ENCODE data around the gene BTN2A1. TPM values are rescaled to one million over a fixed set of nuclear protein-coding genes. Genes with fewer than 3 reads are reported as not detected.

The BTN2A1 gene
- total RNA-seq = 11.5 and 16.1 TPM in 2 replicates

GRCh38 chr6:26457806-26458688 lies at the start of gene BTN2A1:
BTN2A1 (plus strand) TSS chr6:26457955; CDS start chr6:26458637, 682 bp downstream.

GRCh38 chr6:26500102-26500501 lies 42.3 kb downstream of the BTN2A1 start, which contains the start of gene BTN1A1:
BTN1A1 (plus strand) TSS chr6:26500303; CDS start chr6:26501287, 984 bp downstream.

Small RNA genes within 50 kb of the gene (small RNA-seq; reads per million reads assigned to genes)
- gene RNU6-502P = not detected

Other genes starting within 250 kb of the BTN2A1 start
- gene BTN3A2, start 92.8 kb upstream of the BTN2A1 start, total RNA-seq = 0.65 and 3.9 TPM in 2 replicates
- 2.9 and 3.5 TPM in 2 replicates for gene BTN2A2, start 74.8 kb upstream of the BTN2A1 start, total RNA-seq
- gene BTN3A1, start 55.7 kb upstream of the BTN2A1 start, total RNA-seq = 3.7 and 4.3 TPM in 2 replicates
- gene BTN3A3, start 17.5 kb upstream of the BTN2A1 start, total RNA-seq = 1.6 and 8.2 TPM in 2 replicates
- not detected in 2 replicates for gene BTN1A1, start 42.3 kb downstream of the BTN2A1 start, total RNA-seq
- 45.1 and 55.2 TPM in 2 replicates for gene HMGN4, start 80.4 kb downstream of the BTN2A1 start, total RNA-seq
- gene ABT1, start 139.0 kb downstream of the BTN2A1 start, total RNA-seq = 18.1 and 27.3 TPM in 2 replicates
- gene ZNF322, start 201.8 kb downstream of the BTN2A1 start, total RNA-seq = 15.5 and 17.3 TPM in 2 replicates